Ishikawa (cell line): Measurements from ENCODE around the gene MIGA2.

Experiments
- CEBPB ChIP-seq: IDR thresholded peaks from 2 replicates; pipeline ENCODE4 v1.6.1; 2012
- CREB1 ChIP-seq: IDR thresholded peaks from 2 replicates; pipeline ENCODE4 v1.6.1; 2012; ENCODE audit warnings: low read depth
- EGR1 ChIP-seq: IDR thresholded peaks from 2 replicates; pipeline ENCODE4 v1.6.1; 2012
- EP300 ChIP-seq: IDR thresholded peaks from 2 replicates; pipeline ENCODE4 v1.6.1; 2012; ENCODE audit warnings: borderline replicate concordance
- FOXM1 ChIP-seq: IDR thresholded peaks from 2 replicates; pipeline ENCODE4 v1.6.1; 2012; ENCODE audit warnings: low read depth, borderline replicate concordance
- MAX ChIP-seq: IDR thresholded peaks from 2 replicates; pipeline ENCODE4 v1.6.1; 2012
- NFIC ChIP-seq: IDR thresholded peaks from 2 replicates; pipeline ENCODE4 v1.6.1; 2012
- RAD21 ChIP-seq: IDR thresholded peaks from 2 replicates; pipeline ENCODE4 v1.6.1; 2012; ENCODE audit warnings: low read depth
- TAF1 ChIP-seq: IDR thresholded peaks from 2 replicates; pipeline ENCODE4 v1.6.1; 2012; ENCODE audit warnings: low read depth, mild to moderate bottlenecking
- TCF12 ChIP-seq: IDR thresholded peaks from 2 replicates; pipeline ENCODE4 v1.6.1; 2012; ENCODE audit warnings: low read depth
- TEAD4 ChIP-seq: IDR thresholded peaks from 2 replicates; pipeline ENCODE4 v1.6.1; 2012
- USF1 ChIP-seq: IDR thresholded peaks from 2 replicates; pipeline ENCODE4 v1.6.1; 2012
- YY1 ChIP-seq: IDR thresholded peaks from 2 replicates; pipeline ENCODE4 v1.6.1; 2012; ENCODE audit warnings: low read depth
- ZBTB7A ChIP-seq: IDR thresholded peaks from 2 replicates; pipeline ENCODE4 v1.6.1; 2012; ENCODE audit warnings: low read depth
- TF ChIP-seq, protein P1 (sequence below): IDR thresholded peaks from 2 replicates; pipeline ENCODE4 v1.6.1; 2012; ENCODE audit warnings: low read depth, mild to moderate bottlenecking

The MIGA2 gene

GRCh38 chr9:129068990-129069861 is 32.8 kb downstream of the MIGA2 start:
- no peak for TF ChIP-seq MAX
- TF ChIP-seq TAF1, result no peak
- TF ChIP-seq, protein P1, sequence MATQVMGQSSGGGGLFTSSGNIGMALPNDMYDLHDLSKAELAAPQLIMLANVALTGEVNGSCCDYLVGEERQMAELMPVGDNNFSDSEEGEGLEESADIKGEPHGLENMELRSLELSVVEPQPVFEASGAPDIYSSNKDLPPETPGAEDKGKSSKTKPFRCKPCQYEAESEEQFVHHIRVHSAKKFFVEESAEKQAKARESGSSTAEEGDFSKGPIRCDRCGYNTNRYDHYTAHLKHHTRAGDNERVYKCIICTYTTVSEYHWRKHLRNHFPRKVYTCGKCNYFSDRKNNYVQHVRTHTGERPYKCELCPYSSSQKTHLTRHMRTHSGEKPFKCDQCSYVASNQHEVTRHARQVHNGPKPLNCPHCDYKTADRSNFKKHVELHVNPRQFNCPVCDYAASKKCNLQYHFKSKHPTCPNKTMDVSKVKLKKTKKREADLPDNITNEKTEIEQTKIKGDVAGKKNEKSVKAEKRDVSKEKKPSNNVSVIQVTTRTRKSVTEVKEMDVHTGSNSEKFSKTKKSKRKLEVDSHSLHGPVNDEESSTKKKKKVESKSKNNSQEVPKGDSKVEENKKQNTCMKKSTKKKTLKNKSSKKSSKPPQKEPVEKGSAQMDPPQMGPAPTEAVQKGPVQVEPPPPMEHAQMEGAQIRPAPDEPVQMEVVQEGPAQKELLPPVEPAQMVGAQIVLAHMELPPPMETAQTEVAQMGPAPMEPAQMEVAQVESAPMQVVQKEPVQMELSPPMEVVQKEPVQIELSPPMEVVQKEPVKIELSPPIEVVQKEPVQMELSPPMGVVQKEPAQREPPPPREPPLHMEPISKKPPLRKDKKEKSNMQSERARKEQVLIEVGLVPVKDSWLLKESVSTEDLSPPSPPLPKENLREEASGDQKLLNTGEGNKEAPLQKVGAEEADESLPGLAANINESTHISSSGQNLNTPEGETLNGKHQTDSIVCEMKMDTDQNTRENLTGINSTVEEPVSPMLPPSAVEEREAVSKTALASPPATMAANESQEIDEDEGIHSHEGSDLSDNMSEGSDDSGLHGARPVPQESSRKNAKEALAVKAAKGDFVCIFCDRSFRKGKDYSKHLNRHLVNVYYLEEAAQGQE, result no peak
- no peak for TF ChIP-seq CEBPB
- TF ChIP-seq NFIC, result no peak
- TF ChIP-seq USF1, result no peak
- no peak for TF ChIP-seq FOXM1
- TF ChIP-seq EGR1, result no peak
- no peak for TF ChIP-seq YY1
- TF ChIP-seq ZBTB7A, result no peak
- TF ChIP-seq EP300, result no peak
- no peak for TF ChIP-seq CREB1
- TF ChIP-seq RAD21, result no peak
- no peak for TF ChIP-seq TEAD4
- no peak for TF ChIP-seq TCF12

DNA sequence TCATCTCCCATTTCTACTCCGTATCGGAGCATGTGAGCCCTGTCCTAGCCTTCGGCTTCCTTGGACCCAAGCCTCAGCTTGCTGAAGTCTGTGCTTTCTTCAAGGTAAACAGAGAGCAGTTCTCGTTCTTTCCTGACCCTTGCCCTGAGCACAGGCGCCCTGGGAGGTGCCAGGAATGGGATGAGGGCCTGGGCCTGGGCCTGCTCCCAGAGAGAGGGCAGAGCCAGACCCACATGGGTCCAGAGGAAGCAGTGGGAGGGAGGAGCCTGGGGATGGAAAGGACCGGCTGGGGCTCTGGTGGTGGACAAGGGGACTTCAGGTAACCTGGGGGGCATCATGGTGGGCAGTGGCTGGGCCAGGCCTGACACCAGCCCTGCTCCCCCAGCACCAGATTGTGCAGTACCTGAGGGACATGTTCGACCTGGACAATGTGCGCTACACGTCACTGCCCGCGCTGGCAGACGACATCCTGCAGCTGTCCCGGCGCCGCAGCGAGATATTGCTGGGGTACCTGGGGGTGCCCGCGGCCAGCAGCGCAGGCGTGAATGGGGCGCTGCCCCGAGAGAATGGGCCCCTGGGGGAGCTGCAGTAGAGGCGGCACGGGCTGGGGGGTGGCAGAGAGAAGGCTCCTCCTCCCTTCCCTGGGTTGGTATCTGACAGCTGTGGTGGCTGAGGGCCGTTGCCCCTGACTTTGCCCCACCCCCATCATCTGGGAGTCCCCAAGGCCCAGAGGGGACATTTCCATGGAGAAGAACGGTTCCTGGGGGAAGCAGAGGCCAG is 33.6 kb downstream of the MIGA2 start:
- TF ChIP-seq YY1 (no peak), CEBPB (no peak), TEAD4 (no peak), MAX (no peak), TCF12 (no peak), CREB1 (no peak)

DNA sequence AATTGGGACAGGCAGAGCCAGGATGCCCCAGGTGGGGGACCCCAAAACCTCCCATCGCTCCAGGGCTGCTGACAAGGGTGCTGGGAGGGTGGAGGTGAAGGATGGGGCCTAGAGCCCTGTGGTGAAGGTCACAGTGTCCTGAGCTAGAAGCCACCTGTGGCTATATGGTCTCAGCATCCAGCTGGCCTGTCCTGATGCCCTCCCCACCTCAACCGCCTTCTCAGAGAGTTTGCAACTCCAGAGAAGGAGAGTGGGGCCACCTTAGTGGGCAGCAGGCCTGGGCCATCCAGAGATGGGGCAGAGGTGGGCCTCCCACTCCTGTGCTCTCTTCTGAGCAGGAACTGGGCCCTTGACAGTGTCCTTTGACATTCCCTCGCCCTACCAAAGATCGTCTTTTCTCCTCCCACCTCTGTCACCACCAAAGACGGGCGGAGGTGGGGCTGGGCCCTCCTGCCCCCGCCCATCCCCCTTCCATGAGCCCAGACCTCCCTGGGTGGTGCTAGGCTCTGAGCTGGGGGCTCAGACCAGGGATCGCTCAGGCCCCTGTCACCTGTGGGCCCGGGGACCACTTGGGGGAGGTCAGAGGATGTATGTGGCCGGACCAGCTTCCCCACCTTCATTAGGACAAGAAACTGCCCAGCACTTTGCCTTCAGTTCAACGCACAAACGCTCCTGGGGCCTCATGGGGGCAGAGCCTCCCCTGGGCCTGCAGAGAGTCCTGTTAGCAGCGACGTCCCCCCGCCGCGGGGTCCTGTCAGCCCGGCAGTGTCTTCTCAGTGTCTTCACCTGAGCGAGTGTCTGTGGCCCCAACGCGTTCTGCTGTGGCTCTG is 34.5 kb downstream of the MIGA2 start:
- TF ChIP-seq TEAD4, result no peak
- no peak for TF ChIP-seq ZBTB7A
- no peak for TF ChIP-seq NFIC
- TF ChIP-seq FOXM1, result no peak
- TF ChIP-seq CEBPB, result no peak
- no peak for TF ChIP-seq RAD21
- no peak for TF ChIP-seq YY1
- TF ChIP-seq CREB1, result no peak
- no peak for TF ChIP-seq EP300
- TF ChIP-seq USF1, result no peak
- no peak for TF ChIP-seq TCF12
- TF ChIP-seq, protein P1, result no peak
- TF ChIP-seq TAF1, result no peak
- no peak for TF ChIP-seq MAX
- TF ChIP-seq EGR1, result no peak

- TF ChIP-seq ZBTB7A (no peak), EP300 (no peak), USF1 (no peak), NFIC (no peak), FOXM1 (no peak), YY1 (no peak), TCF12 (no peak), RAD21 (no peak), MAX (no peak), TEAD4 (no peak), TAF1 (no peak), EGR1 (no peak), CEBPB (no peak), CREB1 (no peak)
- TF ChIP-seq, protein P1, result no peak
Measured at GRCh38 chr9:129071526-129072126, 35.2 kb downstream of the MIGA2 start.
